KMS-11 (cell line): Measurements from ENCODE around the gene GTPBP3.

Experiments
- H2AFZ ChIP-seq: fragments of 200-600 bp; sonication (generic); 2 replicates; pipeline ENCODE4 v1.6.1; 2016; ENCODE audit warnings: antibody characterized with exemption, mixed run types, low read depth
- H3K27ac ChIP-seq: fragments of 200-600 bp; sonication (generic); 2 replicates; pipeline ENCODE4 v1.6.1; 2016; ENCODE audit warnings: mild to moderate bottlenecking, mixed run types
- H3K27me3 ChIP-seq: fragments of 200-600 bp; sonication (generic); 2 replicates; pipeline ENCODE4 v1.6.1; 2017; ENCODE audit warnings: mild to moderate bottlenecking, low read depth, mixed run types, moderate library complexity; ENCODE audit not compliant: insufficient read depth
- H3K36me3 ChIP-seq: fragments of 200-600 bp; sonication (generic); 2 replicates; pipeline ENCODE4 v1.6.1; 2017; ENCODE audit warnings: mild to moderate bottlenecking, mixed run types; ENCODE audit not compliant: insufficient read depth
- H3K4me1 ChIP-seq: fragments of 200-600 bp; sonication (generic); 2 replicates; pipeline ENCODE4 v1.6.1; 2016; ENCODE audit warnings: mild to moderate bottlenecking, low read depth, mixed run types; ENCODE audit not compliant: poor library complexity, severe bottlenecking
- H3K4me2 ChIP-seq: fragments of 200-600 bp; sonication (generic); 2 replicates; pipeline ENCODE4 v1.7.0; 2016; ENCODE audit warnings: mild to moderate bottlenecking, mixed run types
- H3K4me3 ChIP-seq: fragments of 200-600 bp; sonication (generic); IDR thresholded peaks from 2 replicates; pipeline ENCODE4 v1.6.1; 2017; ENCODE audit warnings: low read depth, low read length, mixed read lengths; ENCODE audit not compliant: insufficient read depth
- H3K79me2 ChIP-seq: fragments of 200-600 bp; sonication (generic); 2 replicates; pipeline ENCODE4 v1.6.1; 2016; ENCODE audit warnings: low read depth, mixed run types; ENCODE audit not compliant: insufficient read depth
- H3K9ac ChIP-seq: fragments of 200-600 bp; sonication (generic); 2 replicates; pipeline ENCODE4 v1.6.1; 2016; ENCODE audit warnings: mild to moderate bottlenecking, mixed run types
- H4K20me1 ChIP-seq: fragments of 200-600 bp; sonication (generic); 2 replicates; pipeline ENCODE4 v1.6.1; 2016; ENCODE audit warnings: mild to moderate bottlenecking, mixed run types; ENCODE audit not compliant: insufficient read depth
- TF ChIP-seq, protein P1 (sequence below): fragments of 200-600 bp; sonication (generic); conservative IDR thresholded peaks from 2 replicates; pipeline ENCODE4 v1.6.1; 2017; ENCODE audit warnings: low read depth, mild to moderate bottlenecking, antibody characterized with exemption, low read length, moderate library complexity, mixed read lengths

GTPBP3 gene

DNA sequence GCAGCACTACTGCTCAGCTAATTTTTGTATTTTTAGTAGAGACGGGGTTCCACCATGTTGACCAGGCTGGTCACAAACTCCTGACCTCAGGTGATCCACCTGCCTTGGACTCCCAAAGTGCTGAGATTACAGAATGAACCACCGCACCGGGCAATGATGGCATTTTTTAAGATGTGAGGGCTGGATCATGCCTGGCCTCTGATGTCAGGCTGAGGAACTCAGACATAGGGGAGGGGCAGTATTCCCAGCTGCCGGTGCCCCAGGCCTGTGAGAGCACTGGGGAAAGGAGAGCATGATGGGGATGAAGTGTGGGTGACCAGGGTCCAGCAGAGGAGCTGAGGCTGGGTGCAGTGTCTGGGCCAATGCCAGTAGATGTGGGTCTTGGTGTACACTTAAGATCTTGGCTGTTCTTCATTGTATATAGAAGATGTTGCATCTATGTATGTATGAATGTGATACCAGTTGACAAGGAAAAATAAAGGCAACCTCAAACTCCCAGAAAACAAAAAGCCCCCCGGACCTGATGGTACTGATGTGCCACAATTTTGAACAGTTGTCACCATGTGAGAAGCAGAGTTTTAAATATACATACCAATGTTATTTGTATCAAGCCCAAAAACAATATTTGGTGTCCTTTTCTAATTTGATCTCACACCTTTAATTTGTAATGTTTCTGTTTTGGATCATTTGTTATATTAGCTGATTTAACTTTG is 43.2 kb downstream of the GTPBP3 start:
- Histone ChIP-seq H4K20me1 (no peaks in the 10 kb centered on the region), H3K79me2 (no peaks in the 10 kb centered on the region), H2AFZ (no peak overlapping the region), H3K36me3 (no peaks in the 10 kb centered on the region), H3K27me3 (peaks cover 7% of the 10 kb centered on the region; the same call in 1 of the 2 replicates), H3K9ac (no peak overlapping the region), H3K27ac (no peak overlapping the region), H3K4me2 (no peak overlapping the region), H3K4me3 (no peak overlapping the region), H3K4me1 (no peaks in the 10 kb centered on the region)
- TF ChIP-seq, protein P1, sequence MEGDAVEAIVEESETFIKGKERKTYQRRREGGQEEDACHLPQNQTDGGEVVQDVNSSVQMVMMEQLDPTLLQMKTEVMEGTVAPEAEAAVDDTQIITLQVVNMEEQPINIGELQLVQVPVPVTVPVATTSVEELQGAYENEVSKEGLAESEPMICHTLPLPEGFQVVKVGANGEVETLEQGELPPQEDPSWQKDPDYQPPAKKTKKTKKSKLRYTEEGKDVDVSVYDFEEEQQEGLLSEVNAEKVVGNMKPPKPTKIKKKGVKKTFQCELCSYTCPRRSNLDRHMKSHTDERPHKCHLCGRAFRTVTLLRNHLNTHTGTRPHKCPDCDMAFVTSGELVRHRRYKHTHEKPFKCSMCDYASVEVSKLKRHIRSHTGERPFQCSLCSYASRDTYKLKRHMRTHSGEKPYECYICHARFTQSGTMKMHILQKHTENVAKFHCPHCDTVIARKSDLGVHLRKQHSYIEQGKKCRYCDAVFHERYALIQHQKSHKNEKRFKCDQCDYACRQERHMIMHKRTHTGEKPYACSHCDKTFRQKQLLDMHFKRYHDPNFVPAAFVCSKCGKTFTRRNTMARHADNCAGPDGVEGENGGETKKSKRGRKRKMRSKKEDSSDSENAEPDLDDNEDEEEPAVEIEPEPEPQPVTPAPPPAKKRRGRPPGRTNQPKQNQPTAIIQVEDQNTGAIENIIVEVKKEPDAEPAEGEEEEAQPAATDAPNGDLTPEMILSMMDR = no peak

DNA sequence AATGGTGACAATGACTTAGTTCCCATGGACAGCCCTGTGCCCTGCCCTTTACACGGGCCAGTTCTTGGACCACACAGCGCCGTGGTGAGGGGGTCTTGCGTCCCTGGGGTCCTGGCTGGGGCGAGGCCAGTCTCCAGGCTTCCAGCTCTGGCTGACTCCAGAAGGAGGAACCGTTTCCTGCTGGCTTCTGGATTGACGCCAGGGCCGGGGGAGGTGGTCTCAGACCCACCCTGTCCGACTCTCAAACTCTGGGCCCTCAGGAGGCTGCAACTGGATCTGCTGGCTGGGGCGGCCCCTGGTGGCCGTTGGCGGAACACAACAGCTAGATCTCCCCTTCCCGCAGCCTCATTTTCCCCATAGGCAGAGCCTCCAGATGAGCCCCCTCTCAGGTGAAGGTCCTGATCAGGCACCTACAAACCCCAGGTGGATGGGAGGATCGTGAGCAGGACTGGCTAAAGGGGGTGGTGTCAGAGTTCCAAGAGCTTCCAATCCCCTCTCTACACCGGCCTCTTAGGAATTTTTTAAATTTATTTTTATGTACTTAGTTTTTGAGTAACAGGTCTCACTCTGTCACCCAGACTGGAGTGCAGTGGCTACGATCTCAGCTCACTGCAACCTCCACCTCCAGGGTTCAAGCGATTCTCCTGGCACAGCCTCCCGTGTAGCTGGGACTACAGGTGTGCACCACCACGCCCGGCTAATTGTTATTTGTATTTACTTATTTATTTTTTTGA is 48.7 kb downstream of the GTPBP3 start:
- no peaks in the 10 kb centered on the region for H3K4me1 ChIP-seq
- TF ChIP-seq, protein P1 = peak; percentile 82
- H3K27ac ChIP-seq = no peak overlapping the region
- H3K79me2 ChIP-seq = no peaks in the 10 kb centered on the region
- H3K4me2 ChIP-seq = no peak overlapping the region
- H3K36me3 ChIP-seq = no peaks in the 10 kb centered on the region
- peaks cover 28% of the 10 kb centered on the region; the same call in 1 of the 2 replicates for H3K27me3 ChIP-seq
- H2AFZ ChIP-seq = no peak overlapping the region
- H4K20me1 ChIP-seq = no peaks in the 10 kb centered on the region
- no peak overlapping the region for H3K9ac ChIP-seq
- no peak overlapping the region for H3K4me3 ChIP-seq

DNA sequence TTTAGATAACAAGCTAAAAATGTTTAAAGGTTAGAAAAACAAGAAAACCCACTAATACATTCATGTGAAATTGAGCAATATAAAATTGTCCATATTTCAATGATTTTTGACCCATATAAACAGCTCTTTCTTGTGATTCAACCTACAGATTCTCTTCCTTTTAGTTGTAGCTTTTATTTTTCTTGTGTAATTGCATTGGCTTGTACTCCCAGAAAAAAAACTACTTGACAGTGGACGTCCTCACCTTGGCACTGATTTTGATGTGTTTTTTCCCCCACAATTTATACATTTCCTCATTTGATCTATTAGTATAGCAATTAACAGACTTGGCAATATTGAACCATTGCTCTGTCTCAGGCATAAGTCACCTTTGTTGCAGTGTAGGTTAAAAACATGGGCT is 51.9 kb downstream of the GTPBP3 start:
- Histone ChIP-seq H3K9ac (no peak overlapping the region), H3K36me3 (no peaks in the 10 kb centered on the region), H3K4me1 (peaks cover 24% of the 10 kb centered on the region), H2AFZ (no peak overlapping the region), H3K4me2 (no peak overlapping the region), H3K79me2 (no peaks in the 10 kb centered on the region), H3K27ac (no peak overlapping the region), H4K20me1 (no peaks in the 10 kb centered on the region), H3K27me3 (peaks cover 28% of the 10 kb centered on the region; the same call in 1 of the 2 replicates), H3K4me3 (no peak overlapping the region)
- TF ChIP-seq, protein P1 = no peak

DNA sequence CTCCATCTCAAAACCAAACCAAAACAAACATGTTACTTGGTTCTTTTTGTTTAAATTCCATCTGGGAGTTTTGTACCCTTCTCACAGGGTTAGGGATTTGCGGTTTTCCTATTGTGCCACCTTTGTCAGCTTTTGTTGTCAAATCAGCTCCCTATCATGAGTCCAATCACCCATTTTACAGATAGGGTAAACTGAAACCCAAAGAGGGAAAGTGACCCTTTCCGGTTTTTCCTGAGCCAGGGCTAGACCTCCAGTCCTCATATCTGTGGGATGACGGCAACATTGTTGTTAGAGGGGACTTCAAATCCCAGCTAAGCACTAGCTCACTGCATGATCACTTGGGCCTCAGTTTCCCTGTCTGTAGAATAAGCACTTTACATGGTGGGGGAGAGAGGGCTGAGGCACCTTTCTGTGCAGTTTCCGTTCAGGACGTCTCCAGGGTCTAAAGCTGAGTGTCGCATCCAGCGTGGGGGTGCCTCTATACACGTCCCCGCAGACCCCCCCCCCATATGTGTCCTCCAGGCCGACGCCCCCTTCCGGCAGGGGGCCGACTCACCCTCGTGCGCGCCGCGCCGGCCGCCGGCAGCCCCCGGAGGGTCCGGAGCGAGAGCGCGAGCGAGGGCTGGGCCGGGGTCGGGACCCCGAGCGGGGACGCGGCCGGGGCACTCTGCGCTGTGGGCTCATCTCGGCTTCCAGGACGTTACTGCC is 52.8 kb downstream of the GTPBP3 start:
- H3K4me1 ChIP-seq = peaks cover 24% of the 10 kb centered on the region
- H4K20me1 ChIP-seq = no peaks in the 10 kb centered on the region
- no peak overlapping the region for H3K9ac ChIP-seq
- no peak overlapping the region for H2AFZ ChIP-seq
- H3K36me3 ChIP-seq = no peaks in the 10 kb centered on the region
- H3K4me2 ChIP-seq = peak overlapping the region; percentile 95; the same call in 1 of the 2 replicates
- no peak overlapping the region for H3K27ac ChIP-seq
- H3K27me3 ChIP-seq = peaks cover 28% of the 10 kb centered on the region; the same call in 1 of the 2 replicates
- TF ChIP-seq, protein P1 = no peak
- H3K4me3 ChIP-seq = no peak overlapping the region
- no peaks in the 10 kb centered on the region for H3K79me2 ChIP-seq
